Urinary bladder (tissue), 4 donors: ENCODE measurements around the gene DHX36. TPM values are rescaled to one million over a fixed set of nuclear protein-coding genes. Genes with fewer than 3 reads are reported as not detected.

Source experiments
- DNase-seq: peaks from one replicate; pipeline ENCODE4 v3.0.0-alpha.2; 2015; ENCODE audit errors: extremely low spot score
- H3K27ac ChIP-seq: one replicate; pipeline ENCODE4 v1.5.1; 2013; ENCODE audit warnings: low read depth, mild to moderate bottlenecking, moderate library complexity
- H3K36me3 ChIP-seq: one replicate; pipeline ENCODE4 v1.6.1; 2013; ENCODE audit warnings: mild to moderate bottlenecking, moderate library complexity; ENCODE audit not compliant: insufficient read depth
- H3K4me1 ChIP-seq: one replicate; pipeline ENCODE4 v1.6.1; 2013; ENCODE audit warnings: mild to moderate bottlenecking, moderate library complexity; ENCODE audit not compliant: insufficient read depth
- H3K4me3 ChIP-seq: one replicate; pipeline ENCODE4 v1.5.1; 2013; ENCODE audit warnings: low read depth, low read length
- WGBS: extraction: QIAGEN DNeasy Blood & Tissue Kit; methylation state at CpG from one replicate; pipeline ENCODE4 v1.1.7; 2013; 5-methylcytosine and 5-hydroxymethylcytosine counted together
- polyA plus RNA-seq: library from polyadenylated mRNA; stranded (reverse); fragments of 200-250 nt; gene quantifications from one replicate; pipeline ENCODE4 v1.2.3, GENCODE V29; 2013
- small RNA-seq: library from RNA; depleted of rRNA; stranded (forward); fragments of <200 nt; gene quantifications from one replicate; pipeline ENCODE3, GENCODE V24; 2014
- total RNA-seq: library from RNA; depleted of rRNA; stranded (reverse); fragments of >200 nt; gene quantifications from one replicate; pipeline ENCODE4 v1.2.3, GENCODE V29; 2014
- donor health status: healthy with polysubstance abuse.
- donor health status: healthy.

The DHX36 gene
- total and polyA plus RNA-seq, 2 donors, result 25.8 to 160 TPM

DNA sequence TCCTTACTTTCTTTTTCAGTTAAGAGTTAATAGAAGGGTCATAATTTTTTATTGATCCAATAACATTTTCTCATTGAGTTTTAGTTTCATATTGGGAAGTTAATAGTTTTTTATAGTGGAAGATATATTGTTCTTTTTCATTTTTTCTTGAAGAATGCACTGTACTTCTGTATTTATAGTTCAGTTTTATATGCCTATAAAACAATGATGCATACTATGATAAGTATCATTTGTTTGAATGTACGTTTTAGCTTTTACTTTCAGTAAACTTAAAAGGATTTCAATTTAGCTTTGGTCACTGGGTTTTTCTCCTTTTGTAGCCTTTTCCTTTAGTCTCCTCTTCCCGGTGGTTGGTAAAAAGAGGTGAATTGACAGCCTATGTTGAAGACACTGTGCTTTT, 98.8 kb downstream of the DHX36 start:
- H3K27ac ChIP-seq, result no peak overlapping the region
- H3K4me1 ChIP-seq, result no peaks in the 10 kb centered on the region
- no peak for DNase-seq
- 32% methylated on average over 2 of the region's 2 CpGs for WGBS
- H3K4me3 ChIP-seq, result no peak overlapping the region
- no peaks in the 10 kb centered on the region for H3K36me3 ChIP-seq

DNA sequence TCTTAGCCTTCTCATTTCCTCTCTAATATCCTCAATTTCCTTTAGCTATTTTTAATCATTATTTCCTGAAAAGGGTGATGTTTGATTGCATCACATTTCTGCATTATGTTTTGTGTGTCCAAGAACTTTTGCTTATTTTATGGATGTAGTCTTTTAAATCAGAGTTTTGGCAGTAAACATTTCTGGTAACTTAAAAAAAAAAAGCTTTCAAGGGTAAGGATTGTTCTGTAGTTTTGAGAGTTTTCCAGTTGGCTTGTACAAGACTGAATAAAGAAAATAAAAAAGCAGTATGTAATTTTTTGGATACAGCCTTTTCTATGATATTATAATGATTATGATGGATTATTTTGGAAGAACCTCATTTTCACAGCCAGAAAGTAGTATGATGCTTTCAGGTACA, 99.4 kb downstream of the DHX36 start:
- Histone ChIP-seq H3K36me3 (no peaks in the 10 kb centered on the region), H3K4me3 (no peak overlapping the region), H3K27ac (no peak overlapping the region), H3K4me1 (no peaks in the 10 kb centered on the region)
- DNase-seq, result no peak

DNA sequence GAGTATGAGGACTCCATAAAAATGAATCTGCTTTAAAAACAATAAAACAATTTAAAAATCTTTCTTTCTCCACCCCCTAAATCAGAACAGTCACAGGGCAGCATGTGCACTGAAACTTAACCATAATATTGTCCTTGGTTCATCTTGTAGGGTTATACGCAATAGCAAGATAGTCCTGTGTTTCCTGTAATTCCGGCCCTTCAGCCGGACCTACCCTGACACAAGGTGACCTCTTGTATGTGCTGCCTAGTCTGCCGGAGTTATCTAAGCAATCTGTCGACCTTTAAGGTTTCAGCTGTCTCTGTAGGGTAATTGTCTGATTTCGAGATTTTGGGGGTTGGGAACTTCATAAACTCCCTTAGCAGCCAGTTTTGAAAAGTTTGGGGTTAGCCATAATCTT, 99.9 kb downstream of the DHX36 start:
- Histone ChIP-seq H3K4me1 (no peaks in the 10 kb centered on the region), H3K27ac (no peak overlapping the region), H3K36me3 (no peaks in the 10 kb centered on the region), H3K4me3 (no peak overlapping the region)
- WGBS, result 46% methylated on average over 6 of the region's 6 CpGs
- DNase-seq, result no peak

DNA sequence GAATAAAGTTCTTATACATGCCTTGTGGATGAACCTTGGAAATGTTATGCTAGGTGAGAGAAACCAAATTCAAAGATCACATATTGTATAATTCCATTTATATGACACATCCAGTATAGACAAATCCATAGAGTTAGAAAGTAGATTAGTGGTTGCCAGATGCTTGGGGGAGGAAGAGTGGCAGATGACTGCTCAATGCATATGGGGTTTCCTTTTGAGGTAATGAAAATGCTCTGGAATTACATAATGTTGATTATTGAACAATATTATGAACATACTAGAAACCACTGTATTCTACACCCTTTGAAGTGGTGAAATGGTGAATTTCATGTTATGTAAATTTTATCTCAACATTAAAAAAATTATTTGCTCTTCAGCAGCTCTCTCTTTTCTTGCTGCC, 100.8 kb downstream of the DHX36 start:
- DNase-seq, result no peak
- no peaks in the 10 kb centered on the region for H3K36me3 ChIP-seq
- no peaks in the 10 kb centered on the region for H3K4me1 ChIP-seq
- H3K27ac ChIP-seq, result no peak overlapping the region
- no peak overlapping the region for H3K4me3 ChIP-seq

Small RNA genes lying within 50 kb of the gene (small RNA-seq; reads per million reads assigned to genes)
- gene RF01210, result not detected

Other genes starting within 250 kb of the DHX36 start
- 18.2 TPM for gene ARHGEF26, start 203.1 kb downstream of the DHX36 start, total RNA-seq
- gene ARHGEF26, start 203.1 kb downstream of the DHX36 start, polyA plus RNA-seq, result 21.3 TPM
- gene GPR149, start 105.7 kb upstream of the DHX36 start, total RNA-seq, result not detected
- not detected for gene GPR149, start 105.7 kb upstream of the DHX36 start, polyA plus RNA-seq